ENCODE results near the gene LCN9. TPM values are rescaled to one million over a fixed set of nuclear protein-coding genes. Genes with fewer than 3 reads are reported as not detected.
"Not testable (repeated sequence)": the region's sequence is repeated elsewhere in the genome, so short reads cannot be mapped to it uniquely, and the experiment has no call there.

The LCN9 gene, protein sequence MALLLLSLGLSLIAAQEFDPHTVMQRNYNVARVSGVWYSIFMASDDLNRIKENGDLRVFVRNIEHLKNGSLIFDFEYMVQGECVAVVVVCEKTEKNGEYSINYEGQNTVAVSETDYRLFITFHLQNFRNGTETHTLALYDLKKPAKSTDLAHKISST
- total RNA-seq, result not detected

DNA sequence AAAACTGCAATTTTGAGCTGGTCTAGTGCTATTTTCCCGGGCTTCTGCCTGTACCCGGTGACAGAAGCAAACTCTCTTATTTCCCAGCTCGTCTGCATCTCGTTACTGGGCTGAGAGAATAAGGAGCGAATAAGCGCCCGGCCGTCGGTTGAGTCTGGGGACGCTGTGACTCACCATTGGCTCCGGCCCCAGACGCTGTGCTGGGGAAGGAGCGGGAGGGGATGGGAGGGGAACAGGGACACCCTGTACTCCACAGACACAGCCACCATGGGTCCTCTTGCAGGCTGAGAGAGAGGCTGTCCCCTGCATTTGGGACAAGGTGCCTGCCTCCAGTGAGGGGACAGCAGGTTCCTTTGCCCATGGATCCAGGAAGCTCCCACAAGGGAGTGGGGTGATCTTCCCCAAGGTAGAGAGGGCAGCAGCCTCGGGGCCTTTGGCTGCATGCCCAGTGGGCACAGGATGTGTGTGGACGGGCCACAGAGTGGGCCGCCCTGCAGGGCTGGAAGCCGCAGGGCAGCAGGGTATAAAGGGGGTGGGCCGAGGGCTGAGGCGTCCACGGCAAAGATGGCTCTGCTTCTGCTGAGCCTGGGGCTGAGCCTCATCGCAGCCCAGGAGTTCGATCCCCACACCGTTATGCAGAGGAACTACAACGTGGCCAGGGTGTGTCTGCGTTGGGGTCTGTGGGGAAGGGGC is at the start of gene LCN9:
Gene LCN9 (plus strand): TSS at position 552 of the 693 bp plus-strand sequence. CDS start 13 bp downstream, at position 565.
- DNase-seq (ENCODE audit: low read depth in 2 of 3, low spot score in 2 of 3), result no peak

GRCh38 chr9:135613946-135614805 is 48.9 kb upstream of the LCN9 start:
- no peak for DNase-seq (ENCODE audit: low read depth in 2 of 3, low spot score in 2 of 3)

DNA sequence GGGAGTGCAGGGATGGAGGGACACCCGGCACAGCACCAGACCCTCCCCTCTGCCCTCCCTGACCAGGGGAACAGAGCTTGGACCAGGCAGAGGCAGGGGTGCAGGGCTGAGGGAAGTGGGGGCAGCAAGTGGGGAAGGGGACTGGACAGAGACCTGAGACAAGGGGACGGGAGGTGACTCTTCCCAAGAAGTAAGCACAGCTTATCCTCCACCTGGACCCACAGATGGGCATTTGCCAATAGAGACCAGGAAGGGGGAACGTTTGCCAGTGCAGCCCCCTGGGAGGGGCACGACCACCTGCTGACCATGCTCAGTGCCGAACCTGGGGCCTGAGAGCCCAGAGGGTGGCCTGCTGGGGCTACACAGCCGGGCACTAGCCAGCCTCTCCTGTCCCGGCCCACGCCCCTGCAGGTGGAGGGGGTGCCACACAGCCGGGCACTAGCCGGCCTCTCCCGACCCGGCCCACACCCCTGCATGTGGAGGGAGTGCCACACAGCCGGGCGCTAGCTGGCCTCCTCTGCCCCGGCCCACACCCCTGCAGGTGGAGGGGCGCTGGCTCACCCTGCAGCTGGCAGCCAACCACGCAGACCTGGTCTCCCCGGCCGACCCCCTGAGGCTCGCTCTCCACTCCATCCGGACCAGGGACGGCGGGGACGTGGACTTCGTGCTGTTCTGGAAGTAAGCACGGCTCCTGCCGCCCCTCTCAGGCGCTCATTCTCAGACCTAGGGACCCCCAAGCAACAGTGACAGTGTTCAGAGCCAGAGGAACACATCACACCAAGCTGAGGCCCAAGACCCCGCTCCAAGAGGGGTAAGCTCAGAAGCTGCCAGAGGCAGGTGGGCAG is 48.1 kb upstream of the LCN9 start:
- DNase-seq (ENCODE audit: low read depth in 2 of 3, low spot score in 2 of 3), result no peak

DNA sequence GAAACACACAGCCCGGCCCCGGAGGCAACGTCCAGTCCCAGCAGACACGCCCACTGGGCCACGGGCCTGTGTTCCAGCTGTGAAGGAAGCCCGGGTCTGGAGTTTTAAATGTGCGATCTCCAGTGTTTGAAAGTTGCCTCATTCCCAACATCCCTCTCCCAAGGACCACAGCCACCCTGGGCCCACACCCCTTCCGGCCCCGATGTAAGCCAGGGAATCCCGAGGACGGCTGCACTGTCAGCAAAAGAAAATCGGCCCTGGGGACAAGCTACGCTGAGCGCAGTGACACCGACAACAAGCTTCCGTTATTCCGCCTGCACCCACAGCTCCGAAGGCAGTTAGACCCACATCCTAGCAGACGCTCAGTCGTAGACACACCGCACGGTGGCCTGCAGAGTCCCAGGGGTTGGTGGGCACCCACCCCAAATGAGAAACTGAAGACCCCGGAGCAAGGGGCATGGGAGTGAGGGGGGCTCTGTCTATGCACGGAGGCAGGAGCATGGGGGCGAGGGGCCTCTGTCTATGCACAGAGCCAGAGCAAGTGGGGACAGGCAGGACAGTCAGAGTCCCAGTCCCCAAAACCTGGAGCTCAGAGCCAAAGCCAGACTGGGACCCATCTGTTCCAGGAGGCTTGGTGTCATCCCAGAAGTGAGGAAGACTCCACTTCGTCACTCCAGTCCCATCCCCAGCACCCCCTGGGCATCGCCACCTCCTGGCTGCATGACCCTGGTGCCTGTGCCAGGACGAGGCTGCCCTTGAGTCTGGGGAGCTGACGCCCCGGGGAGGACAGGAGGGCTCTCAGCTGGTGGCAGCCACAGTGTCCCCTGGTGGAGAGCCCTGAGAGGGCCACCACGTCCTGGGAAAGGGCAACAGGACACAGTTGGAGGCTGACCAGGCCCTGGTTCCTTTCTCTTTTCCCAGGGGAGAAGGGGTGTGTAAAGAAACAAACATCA is 47.2 kb upstream of the LCN9 start:
- no peak for DNase-seq (ENCODE audit: low read depth in 2 of 3, low spot score in 2 of 3)

- no peak for DNase-seq (ENCODE audit: low read depth in 2 of 3, low spot score in 2 of 3)
Measured at GRCh38 chr9:135616619-135617537, 46.2 kb upstream of the LCN9 start.

GRCh38 chr9:135617538-135617900 is 45.6 kb upstream of the LCN9 start:
- no peak for DNase-seq (ENCODE audit: low read depth in 2 of 3, low spot score in 2 of 3)

DNA sequence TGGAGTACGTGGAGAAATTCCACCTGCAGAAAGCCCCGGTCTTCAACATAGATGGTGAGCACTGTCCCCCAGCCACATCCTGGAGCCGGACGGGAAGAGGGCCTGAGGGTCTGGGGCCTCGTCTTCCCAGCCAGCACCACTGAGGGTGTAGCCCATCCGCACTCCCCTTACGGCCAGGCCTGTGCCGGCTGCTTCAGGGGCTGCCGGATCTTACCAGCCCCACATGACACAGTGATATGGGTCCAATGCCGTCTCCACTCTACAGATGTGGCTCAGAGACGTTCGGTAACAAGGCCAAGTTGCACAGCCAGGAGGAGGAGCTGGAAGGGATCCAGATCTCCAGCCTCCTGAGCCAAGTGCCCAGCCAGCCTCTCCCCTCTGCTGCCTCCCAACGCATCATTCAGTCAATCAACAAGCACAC is 45.1 kb upstream of the LCN9 start:
- no peak for DNase-seq (ENCODE audit: low read depth in 2 of 3, low spot score in 2 of 3)

GRCh38 chr9:135618866-135619598 is 44.1 kb upstream of the LCN9 start:
- DNase-seq (ENCODE audit: low read depth in 2 of 3, low spot score in 2 of 3), result no peak

- DNase-seq (ENCODE audit: low read depth in 2 of 3, low spot score in 2 of 3), result no peak
Measured at GRCh38 chr9:135619599-135619886, 43.6 kb upstream of the LCN9 start.

DNA sequence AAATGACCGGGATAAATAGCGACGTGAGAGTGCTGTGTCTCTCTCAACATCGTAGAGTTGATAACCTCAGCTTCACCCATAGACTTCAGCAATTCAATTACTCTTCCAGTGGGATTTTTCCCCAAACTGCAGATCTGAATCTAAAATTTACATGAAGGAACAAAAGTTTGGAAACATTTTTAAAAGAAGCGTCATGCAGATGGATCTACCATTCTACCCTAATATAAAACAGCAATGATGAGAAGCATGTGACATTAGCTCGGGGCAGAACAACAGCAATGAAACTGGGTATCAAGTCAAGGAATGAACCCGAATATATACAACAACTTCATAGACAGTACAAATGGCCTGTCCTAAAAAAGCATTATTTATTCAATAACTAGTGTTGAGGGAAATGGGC is 42.6 kb upstream of the LCN9 start:
- DNase-seq (ENCODE audit: low read depth in 2 of 3, low spot score in 2 of 3), result no peak

DNA sequence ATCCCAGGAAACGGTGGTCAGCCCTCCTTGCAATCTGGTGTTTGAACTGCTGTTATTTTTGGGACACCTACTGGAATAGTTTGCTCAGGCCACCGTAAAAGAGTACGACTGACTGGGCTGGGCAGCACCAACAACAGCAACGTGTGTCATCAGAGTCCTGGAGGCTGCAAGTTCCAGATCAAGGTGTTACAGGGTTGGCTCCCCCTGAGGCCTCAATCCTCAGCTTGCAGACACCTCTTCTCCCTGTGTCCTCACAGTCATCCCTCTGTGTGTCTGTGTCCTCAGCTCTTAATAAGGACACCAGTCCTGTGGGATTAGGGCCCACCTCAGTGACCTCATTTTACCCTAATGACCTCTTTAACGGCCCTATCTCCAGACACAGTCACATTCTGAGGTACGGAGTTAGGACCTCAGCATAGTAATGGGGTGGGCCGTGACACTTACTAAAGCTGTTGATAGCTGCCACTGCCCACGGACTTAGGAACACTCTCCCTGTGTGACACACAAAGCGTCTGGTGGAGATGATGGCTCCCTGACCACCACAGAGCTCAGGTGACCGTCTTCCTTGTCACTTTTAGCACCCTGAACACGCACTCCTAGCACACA is 40.6 kb upstream of the LCN9 start:
- no peak for DNase-seq (ENCODE audit: low read depth in 2 of 3, low spot score in 2 of 3)

- no peak for DNase-seq (ENCODE audit: low read depth in 2 of 3, low spot score in 2 of 3)
Measured at GRCh38 chr9:135624282-135624681, 38.8 kb upstream of the LCN9 start.

GRCh38 chr9:135632841-135633240 is 30.3 kb upstream of the LCN9 start:
- DNase-seq (ENCODE audit: low read depth in 2 of 3, low spot score in 2 of 3), result no peak

GRCh38 chr9:135636930-135637530 is 26.1 kb upstream of the LCN9 start:
- not testable (repeated sequence) for DNase-seq (ENCODE audit: low read depth in 2 of 3, low spot score in 2 of 3)

DNA sequence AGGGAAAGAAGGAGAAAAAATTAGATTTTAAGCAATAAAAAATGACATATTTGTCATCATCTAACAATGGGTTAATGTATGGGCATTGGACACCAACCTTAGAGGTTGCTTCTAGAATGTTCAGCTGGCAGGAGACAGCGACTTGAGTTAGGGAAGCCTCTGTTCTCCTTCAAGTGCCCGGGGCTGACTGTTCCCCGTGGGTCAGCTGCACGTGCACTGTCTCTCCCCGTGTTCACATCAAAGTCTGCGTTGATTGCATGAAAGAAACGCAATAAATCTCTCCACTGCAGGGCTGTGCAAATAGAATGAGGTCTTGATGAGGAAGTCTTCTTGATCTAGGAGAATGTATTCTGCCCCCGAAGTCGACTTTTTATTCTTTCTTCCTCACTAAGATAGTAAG is 23.9 kb upstream of the LCN9 start, which contains the start of gene GLT6D1:
Gene GLT6D1 (minus strand): TSS at position 345 of the 400 bp plus-strand sequence. CDS start 353 bp downstream, outside the sequence.
- DNase-seq (ENCODE audit: low read depth in 2 of 3, low spot score in 2 of 3), result no peak

DNA sequence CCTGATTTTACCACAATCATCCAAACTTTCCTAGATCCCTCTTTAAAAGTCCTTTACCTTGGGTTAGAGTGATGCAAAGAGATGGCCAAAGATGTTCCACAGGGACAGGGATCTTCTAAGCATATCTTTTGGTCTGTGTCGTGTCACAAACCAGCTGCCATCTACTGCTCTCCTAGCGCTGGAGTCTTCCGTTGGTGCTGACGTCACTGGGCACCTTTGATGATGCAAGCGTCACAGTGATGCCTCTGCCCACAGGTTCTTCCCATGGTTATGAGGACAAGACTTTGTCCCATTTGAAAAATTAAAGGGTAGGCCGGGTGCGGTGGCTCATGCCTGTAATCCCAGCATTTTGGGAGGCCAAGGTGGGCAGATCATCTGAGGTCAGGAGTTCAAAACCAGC is 22.1 kb upstream of the LCN9 start:
- DNase-seq (ENCODE audit: low read depth in 2 of 3, low spot score in 2 of 3), result no peak

GRCh38 chr9:135641745-135642144 is 21.4 kb upstream of the LCN9 start:
- no peak for DNase-seq (ENCODE audit: low read depth in 2 of 3, low spot score in 2 of 3)

Data from hematopoietic multipotent progenitor cell (in vitro differentiated cells).